K562 (cell line): ENCODE measurements around the gene NEDD8. TPM values are rescaled to one million over a fixed set of nuclear protein-coding genes. Genes with fewer than 3 reads are reported as not detected.

Experiments
- BCL6 ChIP-seq: fragments of 250-450 bp; sonication (Bioruptor Pico); IDR thresholded peaks from 2 replicates; pipeline ENCODE4 v1.4.0; 2020
- MTA1 ChIP-seq: fragments of 450-650 bp; IDR thresholded peaks from 2 replicates; pipeline ENCODE4 v1.6.1; 2017; ENCODE audit warnings: borderline replicate concordance
- NR2F6 ChIP-seq: fragments of 450-650 bp; formaldehyde crosslinking; IDR thresholded peaks from 2 replicates; pipeline ENCODE4 v1.4.0; 2020; ENCODE audit warnings: mild to moderate bottlenecking
- SAFB2 ChIP-seq: fragments of 200-400 bp; formaldehyde crosslinking; IDR thresholded peaks from 2 replicates; pipeline ENCODE4 v1.6.1; 2018; ENCODE audit warnings: borderline replicate concordance, low read length, low read depth, moderate library complexity; ENCODE audit not compliant: severe bottlenecking
- STAT5B ChIP-seq: fragments of 250-450 bp; sonication (Bioruptor Pico); IDR thresholded peaks from 2 replicates; pipeline ENCODE4 v1.8.0; 2021; ENCODE audit warnings: mild to moderate bottlenecking, inconsistent platforms
- TBL1XR1 ChIP-seq, 2 experiments: IDR thresholded peaks; 2 replicates each; pipeline ENCODE4 v1.6.1; 2012; ENCODE audit warnings: improper control_type of control experiment in 2 of 2, low read length in 2 of 2, mild to moderate bottlenecking in 1 of 2
- ZNF24 ChIP-seq: fragments of 450-650 bp; IDR thresholded peaks from 2 replicates; pipeline ENCODE4 v1.6.1; 2016
- ZNF253 ChIP-seq: fragments of 250-450 bp; sonication (Bioruptor Pico); conservative IDR thresholded peaks from 2 replicates; pipeline ENCODE4 v1.6.1; 2021; ENCODE audit warnings: mild to moderate bottlenecking
- ZNF408 ChIP-seq: fragments of 250-450 bp; sonication (Bioruptor Pico); IDR thresholded peaks from 2 replicates; pipeline ENCODE4 v1.4.0; 2020; ENCODE audit warnings: low read depth, mild to moderate bottlenecking, moderate library complexity
- polyA plus RNA-seq, 8 experiments: library from polyadenylated mRNA; depleted of rRNA in 4 of 8; stranded (reverse) in 5 of 8; unstranded in 3 of 8; fragments of >200 nt; fragmentation: Nextera tagmentation in 2 of 8; fragmentation: Illumina TruSeq in 1 of 8; extraction: Ambion mirVana in 2 of 8; extraction: Trizol in 1 of 8; gene quantifications; 2 replicates each; pipeline versions ENCODE4 v1.2.1 to v1.2.3, GENCODE V29; 2011 to 2014; ENCODE audit warnings: inconsistent platforms in 1 of 8, missing spikeins in 1 of 8
- total RNA-seq, 7 experiments: library from RNA; depleted of rRNA in 6 of 7; stranded (reverse); fragments of >200 nt in 6 of 7; fragmentation: Illumina TruSeq in 2 of 7; extraction: Trizol in 2 of 7; gene quantifications; 2 replicates each; pipeline versions ENCODE4 v1.2.1 to v1.2.3, GENCODE V29; 2011 to 2021; ENCODE audit warnings: low replicate concordance in 1 of 7
- TF ChIP-seq, protein P1 (sequence below): fragments of 450-650 bp; IDR thresholded peaks from 2 replicates; pipeline ENCODE4 v1.6.1; 2016; ENCODE audit warnings: mild to moderate bottlenecking
- TF ChIP-seq, protein P2 (sequence below): fragments of 450-650 bp; IDR thresholded peaks from 2 replicates; pipeline ENCODE4 v1.6.1; 2017; ENCODE audit warnings: antibody characterized with exemption, mild to moderate bottlenecking
- TF ChIP-seq, protein P3 (sequence below): sonication (generic); formaldehyde crosslinking; IDR thresholded peaks from 2 replicates; pipeline ENCODE4 v1.8.1; 2023; ENCODE audit warnings: mild to moderate bottlenecking, missing genetic modification reagents
- TF ChIP-seq, protein P4 (sequence below): sonication (generic); formaldehyde crosslinking; IDR thresholded peaks from 2 replicates; pipeline ENCODE4 v1.8.0; 2023; ENCODE audit warnings: missing genetic modification reagents, mild to moderate bottlenecking, borderline replicate concordance

The NEDD8 gene
- total and polyA plus RNA-seq, 9 of the 15 experiments (the other 6 are each of a cell fraction or from before 2014, with no cell fraction given) = 142 to 691 (median 260) TPM

DNA sequence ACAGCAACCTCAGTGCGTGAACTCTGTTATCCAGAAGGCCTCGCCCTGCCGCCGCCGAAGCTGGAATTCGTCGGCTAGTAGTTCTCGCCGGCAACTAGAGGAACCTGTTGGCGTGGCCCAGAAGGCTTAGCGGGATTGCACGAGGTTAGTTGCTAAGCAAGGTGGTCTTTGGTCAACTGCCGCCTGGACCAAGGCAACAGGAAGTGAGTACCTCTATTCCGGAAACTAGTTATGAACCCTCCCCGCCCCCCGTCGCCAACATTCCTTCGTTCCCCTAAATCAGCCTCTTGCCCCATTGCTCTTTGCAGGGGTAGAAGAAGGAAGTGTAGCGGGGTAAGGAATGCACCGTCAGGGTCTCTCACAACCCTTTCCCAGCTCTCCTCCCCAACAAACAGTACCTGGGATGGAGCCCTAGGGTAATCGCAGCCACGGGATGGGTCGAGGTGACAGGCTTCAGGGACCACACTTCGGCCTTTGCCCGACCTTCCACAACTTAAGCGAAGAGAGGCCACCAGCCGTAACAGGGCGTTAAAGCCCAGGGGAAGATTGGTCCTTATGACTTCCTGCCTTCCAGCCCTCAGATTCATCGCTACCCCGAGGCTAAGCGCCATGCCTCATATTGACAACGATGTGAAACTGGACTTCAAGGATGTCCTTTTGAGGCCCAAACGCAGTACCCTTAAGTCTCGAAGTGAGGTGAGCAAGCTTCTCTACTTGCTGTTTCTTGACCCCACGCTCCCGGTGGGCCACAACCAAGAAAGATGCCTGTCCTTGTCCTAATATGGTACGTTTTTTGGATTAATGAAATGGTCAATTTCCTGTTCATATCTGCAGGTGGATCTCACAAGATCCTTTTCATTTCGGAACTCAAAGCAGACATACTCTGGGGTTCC is 724 bp upstream of the NEDD8 start, which contains the start of gene GMPR2 (continued):
- TF ChIP-seq, protein P1, sequence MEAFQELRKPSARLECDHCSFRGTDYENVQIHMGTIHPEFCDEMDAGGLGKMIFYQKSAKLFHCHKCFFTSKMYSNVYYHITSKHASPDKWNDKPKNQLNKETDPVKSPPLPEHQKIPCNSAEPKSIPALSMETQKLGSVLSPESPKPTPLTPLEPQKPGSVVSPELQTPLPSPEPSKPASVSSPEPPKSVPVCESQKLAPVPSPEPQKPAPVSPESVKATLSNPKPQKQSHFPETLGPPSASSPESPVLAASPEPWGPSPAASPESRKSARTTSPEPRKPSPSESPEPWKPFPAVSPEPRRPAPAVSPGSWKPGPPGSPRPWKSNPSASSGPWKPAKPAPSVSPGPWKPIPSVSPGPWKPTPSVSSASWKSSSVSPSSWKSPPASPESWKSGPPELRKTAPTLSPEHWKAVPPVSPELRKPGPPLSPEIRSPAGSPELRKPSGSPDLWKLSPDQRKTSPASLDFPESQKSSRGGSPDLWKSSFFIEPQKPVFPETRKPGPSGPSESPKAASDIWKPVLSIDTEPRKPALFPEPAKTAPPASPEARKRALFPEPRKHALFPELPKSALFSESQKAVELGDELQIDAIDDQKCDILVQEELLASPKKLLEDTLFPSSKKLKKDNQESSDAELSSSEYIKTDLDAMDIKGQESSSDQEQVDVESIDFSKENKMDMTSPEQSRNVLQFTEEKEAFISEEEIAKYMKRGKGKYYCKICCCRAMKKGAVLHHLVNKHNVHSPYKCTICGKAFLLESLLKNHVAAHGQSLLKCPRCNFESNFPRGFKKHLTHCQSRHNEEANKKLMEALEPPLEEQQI = no peak
- TF ChIP-seq ZNF24 = no peak
- TF ChIP-seq, protein P2, sequence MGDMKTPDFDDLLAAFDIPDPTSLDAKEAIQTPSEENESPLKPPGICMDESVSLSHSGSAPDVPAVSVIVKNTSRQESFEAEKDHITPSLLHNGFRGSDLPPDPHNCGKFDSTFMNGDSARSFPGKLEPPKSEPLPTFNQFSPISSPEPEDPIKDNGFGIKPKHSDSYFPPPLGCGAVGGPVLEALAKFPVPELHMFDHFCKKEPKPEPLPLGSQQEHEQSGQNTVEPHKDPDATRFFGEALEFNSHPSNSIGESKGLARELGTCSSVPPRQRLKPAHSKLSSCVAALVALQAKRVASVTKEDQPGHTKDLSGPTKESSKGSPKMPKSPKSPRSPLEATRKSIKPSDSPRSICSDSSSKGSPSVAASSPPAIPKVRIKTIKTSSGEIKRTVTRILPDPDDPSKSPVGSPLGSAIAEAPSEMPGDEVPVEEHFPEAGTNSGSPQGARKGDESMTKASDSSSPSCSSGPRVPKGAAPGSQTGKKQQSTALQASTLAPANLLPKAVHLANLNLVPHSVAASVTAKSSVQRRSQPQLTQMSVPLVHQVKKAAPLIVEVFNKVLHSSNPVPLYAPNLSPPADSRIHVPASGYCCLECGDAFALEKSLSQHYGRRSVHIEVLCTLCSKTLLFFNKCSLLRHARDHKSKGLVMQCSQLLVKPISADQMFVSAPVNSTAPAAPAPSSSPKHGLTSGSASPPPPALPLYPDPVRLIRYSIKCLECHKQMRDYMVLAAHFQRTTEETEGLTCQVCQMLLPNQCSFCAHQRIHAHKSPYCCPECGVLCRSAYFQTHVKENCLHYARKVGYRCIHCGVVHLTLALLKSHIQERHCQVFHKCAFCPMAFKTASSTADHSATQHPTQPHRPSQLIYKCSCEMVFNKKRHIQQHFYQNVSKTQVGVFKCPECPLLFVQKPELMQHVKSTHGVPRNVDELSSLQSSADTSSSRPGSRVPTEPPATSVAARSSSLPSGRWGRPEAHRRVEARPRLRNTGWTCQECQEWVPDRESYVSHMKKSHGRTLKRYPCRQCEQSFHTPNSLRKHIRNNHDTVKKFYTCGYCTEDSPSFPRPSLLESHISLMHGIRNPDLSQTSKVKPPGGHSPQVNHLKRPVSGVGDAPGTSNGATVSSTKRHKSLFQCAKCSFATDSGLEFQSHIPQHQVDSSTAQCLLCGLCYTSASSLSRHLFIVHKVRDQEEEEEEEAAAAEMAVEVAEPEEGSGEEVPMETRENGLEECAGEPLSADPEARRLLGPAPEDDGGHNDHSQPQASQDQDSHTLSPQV = 0 out of 2 replicates have a peak, but pooled peaks have one; percentile 13
- TF ChIP-seq, protein P3, sequence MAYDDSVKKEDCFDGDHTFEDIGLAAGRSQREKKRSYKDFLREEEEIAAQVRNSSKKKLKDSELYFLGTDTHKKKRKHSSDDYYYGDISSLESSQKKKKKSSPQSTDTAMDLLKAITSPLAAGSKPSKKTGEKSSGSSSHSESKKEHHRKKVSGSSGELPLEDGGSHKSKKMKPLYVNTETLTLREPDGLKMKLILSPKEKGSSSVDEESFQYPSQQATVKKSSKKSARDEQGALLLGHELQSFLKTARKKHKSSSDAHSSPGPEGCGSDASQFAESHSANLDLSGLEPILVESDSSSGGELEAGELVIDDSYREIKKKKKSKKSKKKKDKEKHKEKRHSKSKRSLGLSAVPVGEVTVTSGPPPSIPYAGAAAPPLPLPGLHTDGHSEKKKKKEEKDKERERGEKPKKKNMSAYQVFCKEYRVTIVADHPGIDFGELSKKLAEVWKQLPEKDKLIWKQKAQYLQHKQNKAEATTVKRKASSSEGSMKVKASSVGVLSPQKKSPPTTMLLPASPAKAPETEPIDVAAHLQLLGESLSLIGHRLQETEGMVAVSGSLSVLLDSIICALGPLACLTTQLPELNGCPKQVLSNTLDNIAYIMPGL (CRISPR knock-in tag) = no peak
- no peak for TF ChIP-seq MTA1
- no peak for TF ChIP-seq STAT5B
- no peak for TF ChIP-seq TBL1XR1 (IDR thresholded peaks at IDR 0.05; ENCODE audit: low read length in 2 of 2)
- TF ChIP-seq NR2F6 (CRISPR knock-in tag) = no peak
- no peak for TF ChIP-seq BCL6
- TF ChIP-seq, protein P4, sequence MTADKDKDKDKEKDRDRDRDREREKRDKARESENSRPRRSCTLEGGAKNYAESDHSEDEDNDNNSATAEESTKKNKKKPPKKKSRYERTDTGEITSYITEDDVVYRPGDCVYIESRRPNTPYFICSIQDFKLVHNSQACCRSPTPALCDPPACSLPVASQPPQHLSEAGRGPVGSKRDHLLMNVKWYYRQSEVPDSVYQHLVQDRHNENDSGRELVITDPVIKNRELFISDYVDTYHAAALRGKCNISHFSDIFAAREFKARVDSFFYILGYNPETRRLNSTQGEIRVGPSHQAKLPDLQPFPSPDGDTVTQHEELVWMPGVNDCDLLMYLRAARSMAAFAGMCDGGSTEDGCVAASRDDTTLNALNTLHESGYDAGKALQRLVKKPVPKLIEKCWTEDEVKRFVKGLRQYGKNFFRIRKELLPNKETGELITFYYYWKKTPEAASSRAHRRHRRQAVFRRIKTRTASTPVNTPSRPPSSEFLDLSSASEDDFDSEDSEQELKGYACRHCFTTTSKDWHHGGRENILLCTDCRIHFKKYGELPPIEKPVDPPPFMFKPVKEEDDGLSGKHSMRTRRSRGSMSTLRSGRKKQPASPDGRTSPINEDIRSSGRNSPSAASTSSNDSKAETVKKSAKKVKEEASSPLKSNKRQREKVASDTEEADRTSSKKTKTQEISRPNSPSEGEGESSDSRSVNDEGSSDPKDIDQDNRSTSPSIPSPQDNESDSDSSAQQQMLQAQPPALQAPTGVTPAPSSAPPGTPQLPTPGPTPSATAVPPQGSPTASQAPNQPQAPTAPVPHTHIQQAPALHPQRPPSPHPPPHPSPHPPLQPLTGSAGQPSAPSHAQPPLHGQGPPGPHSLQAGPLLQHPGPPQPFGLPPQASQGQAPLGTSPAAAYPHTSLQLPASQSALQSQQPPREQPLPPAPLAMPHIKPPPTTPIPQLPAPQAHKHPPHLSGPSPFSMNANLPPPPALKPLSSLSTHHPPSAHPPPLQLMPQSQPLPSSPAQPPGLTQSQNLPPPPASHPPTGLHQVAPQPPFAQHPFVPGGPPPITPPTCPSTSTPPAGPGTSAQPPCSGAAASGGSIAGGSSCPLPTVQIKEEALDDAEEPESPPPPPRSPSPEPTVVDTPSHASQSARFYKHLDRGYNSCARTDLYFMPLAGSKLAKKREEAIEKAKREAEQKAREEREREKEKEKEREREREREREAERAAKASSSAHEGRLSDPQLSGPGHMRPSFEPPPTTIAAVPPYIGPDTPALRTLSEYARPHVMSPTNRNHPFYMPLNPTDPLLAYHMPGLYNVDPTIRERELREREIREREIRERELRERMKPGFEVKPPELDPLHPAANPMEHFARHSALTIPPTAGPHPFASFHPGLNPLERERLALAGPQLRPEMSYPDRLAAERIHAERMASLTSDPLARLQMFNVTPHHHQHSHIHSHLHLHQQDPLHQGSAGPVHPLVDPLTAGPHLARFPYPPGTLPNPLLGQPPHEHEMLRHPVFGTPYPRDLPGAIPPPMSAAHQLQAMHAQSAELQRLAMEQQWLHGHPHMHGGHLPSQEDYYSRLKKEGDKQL (CRISPR knock-in tag) = no peak
- no peak for TF ChIP-seq ZNF408 (CRISPR knock-in tag)
- no peak for TF ChIP-seq ZNF253 (CRISPR knock-in tag)
- TF ChIP-seq SAFB2 = no peak
